Cardiac septum (tissue), 1 donor: ENCODE measurements around the gene MRPL52. TPM values are rescaled to one million over a fixed set of nuclear protein-coding genes. Genes with fewer than 3 reads are reported as not detected.
A peak's percentile ranks its signal among the peaks of the same experiment; 100 is the strongest.

ENCODE experiments used
- DNase-seq: peaks from one replicate; pipeline ENCODE4 v3.0.0-alpha.2; 2020; ENCODE audit warnings: low spot score
- intact Hi-C: fragments of 100-400 bp; cut with DNase I; formaldehyde crosslinking; loops from one replicate; pipeline ENCODE4 v1.14.0; 2022
- total RNA-seq: library from RNA; stranded (reverse); fragmentation: NEBNext Ultra II Directional; extraction: Animal tissue kit (Norgen Biotek cat#: 25700); gene quantifications from one replicate; pipeline ENCODE4 v1.2.1, GENCODE V29; 2021
- donor health status: DM: no; HTN: no; CAD: no.

The MRPL52 gene
- total RNA-seq, 1 donor from 2014 or later: 96.7 TPM

DNA sequence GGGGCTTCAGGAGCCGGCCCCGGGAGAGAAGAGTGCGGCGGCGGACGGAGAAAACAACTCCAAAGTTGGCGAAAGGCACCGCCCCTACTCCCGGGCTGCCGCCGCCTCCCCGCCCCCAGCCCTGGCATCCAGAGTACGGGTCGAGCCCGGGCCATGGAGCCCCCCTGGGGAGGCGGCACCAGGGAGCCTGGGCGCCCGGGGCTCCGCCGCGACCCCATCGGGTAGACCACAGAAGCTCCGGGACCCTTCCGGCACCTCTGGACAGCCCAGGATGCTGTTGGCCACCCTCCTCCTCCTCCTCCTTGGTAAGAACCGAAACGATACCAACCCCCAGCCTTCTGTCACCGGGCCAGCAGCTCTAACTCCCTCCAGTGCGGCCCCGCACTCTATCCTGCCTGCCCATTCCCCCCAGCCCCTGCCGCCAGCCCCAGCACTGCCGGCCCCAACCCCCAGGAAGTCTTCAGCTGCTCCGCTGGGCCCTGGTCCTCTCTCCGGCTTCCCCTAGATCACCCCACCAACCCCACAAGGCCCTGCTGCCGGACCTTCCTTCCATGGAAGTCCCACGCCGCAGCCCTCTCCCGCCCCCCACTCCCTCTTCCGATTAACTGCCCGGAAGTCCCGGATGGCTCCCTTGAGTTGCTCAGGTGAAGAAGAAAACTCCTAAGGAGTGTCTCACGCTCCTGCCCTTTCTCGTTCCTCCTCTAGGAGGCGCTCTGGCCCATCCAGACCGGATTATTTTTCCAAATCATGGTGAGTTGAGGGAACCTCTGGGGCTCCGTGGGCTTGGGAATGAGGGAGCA, 42.5 kb downstream of the MRPL52 start:
- intact Hi-C loops: loop anchor here (5.0 kb wide), 1 partner anchor 45 kb away; the partner anchor contains the start of gene RBM23
- DNase-seq: peak; percentile 92

- no peak for DNase-seq
- intact Hi-C loops: loop anchor here (5.0 kb wide), 1 partner anchor 44 kb away; the partner anchor contains the start of gene RBM23
Measured at GRCh38 chr14:22872833-22873520, 43.3 kb downstream of the MRPL52 start.

DNA sequence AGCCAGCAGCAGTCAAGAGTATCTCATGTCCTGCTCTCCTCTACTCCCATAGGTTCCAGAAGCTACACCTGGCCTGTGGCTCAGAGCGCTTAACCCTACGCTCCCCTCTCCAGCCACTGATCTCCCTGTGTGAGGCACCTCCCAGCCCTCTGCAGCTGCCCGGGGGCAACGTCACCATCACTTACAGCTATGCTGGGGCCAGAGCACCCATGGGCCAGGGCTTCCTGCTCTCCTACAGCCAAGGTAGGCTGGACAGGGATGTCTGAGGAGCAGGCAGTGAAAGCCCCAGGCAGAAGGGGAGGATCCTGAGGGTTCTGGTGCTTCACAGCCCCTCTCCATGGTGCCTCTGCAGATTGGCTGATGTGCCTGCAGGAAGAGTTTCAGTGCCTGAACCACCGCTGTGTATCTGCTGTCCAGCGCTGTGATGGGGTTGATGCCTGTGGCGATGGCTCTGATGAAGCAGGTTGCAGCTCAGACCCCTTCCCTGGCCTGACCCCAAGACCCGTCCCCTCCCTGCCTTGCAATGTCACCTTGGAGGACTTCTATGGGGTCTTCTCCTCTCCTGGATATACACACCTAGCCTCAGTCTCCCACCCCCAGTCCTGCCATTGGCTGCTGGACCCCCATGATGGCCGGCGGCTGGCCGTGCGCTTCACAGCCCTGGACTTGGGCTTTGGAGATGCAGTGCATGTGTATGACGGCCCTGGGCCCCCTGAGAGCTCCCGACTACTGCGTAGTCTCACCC, 45.5 kb downstream of the MRPL52 start:
- intact Hi-C loops: no loop called here
- DNase-seq: no peak

DNA sequence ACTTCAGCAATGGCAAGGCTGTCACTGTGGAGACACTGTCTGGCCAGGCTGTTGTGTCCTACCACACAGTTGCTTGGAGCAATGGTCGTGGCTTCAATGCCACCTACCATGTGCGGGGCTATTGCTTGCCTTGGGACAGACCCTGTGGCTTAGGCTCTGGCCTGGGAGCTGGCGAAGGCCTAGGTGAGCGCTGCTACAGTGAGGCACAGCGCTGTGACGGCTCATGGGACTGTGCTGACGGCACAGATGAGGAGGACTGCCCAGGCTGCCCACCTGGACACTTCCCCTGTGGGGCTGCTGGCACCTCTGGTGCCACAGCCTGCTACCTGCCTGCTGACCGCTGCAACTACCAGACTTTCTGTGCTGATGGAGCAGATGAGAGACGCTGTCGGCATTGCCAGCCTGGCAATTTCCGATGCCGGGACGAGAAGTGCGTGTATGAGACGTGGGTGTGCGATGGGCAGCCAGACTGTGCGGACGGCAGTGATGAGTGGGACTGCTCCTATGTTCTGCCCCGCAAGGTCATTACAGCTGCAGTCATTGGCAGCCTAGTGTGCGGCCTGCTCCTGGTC, 46.1 kb downstream of the MRPL52 start:
- intact Hi-C loops: no loop called here
- no peak for DNase-seq

DNA sequence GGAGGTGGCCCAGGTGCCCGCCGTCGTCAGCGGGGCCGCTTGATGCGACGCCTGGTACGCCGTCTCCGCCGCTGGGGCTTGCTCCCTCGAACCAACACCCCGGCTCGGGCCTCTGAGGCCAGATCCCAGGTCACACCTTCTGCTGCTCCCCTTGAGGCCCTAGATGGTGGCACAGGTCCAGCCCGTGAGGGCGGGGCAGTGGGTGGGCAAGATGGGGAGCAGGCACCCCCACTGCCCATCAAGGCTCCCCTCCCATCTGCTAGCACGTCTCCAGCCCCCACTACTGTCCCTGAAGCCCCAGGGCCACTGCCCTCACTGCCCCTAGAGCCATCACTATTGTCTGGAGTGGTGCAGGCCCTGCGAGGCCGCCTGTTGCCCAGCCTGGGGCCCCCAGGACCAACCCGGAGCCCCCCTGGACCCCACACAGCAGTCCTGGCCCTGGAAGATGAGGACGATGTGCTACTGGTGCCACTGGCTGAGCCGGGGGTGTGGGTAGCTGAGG, 47.4 kb downstream of the MRPL52 start:
- intact Hi-C loops: no loop called here
- DNase-seq: no peak

- no peak for DNase-seq
- intact Hi-C loops: no loop called here
Measured at GRCh38 chr14:22878271-22879246, 48.9 kb downstream of the MRPL52 start.

DNA sequence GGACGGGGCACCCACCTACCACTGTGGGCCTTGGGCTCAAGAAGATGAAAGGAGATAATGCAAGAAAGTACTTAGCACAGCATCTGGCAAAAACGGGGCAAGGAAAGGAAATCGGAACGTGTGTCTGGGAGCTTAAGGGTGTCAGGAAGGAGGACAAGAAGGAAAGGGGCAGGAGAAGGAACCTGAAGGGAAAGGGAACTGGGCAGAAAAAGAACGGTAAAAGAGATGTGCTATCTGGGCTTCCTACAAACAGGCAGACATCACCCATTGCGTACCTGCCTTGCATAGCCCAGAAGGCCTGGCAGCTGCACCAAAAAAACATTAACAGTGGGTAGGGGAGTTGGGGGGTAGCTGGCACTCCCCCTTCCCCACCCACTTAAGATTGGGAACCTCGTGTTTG, 52.4 kb downstream of the MRPL52 start:
- intact Hi-C loops: no loop called here
- no peak for DNase-seq

GRCh38 chr14:22882529-22883172, 53.0 kb downstream of the MRPL52 start:
- DNase-seq: no peak
- intact Hi-C loops: no loop called here

DNA sequence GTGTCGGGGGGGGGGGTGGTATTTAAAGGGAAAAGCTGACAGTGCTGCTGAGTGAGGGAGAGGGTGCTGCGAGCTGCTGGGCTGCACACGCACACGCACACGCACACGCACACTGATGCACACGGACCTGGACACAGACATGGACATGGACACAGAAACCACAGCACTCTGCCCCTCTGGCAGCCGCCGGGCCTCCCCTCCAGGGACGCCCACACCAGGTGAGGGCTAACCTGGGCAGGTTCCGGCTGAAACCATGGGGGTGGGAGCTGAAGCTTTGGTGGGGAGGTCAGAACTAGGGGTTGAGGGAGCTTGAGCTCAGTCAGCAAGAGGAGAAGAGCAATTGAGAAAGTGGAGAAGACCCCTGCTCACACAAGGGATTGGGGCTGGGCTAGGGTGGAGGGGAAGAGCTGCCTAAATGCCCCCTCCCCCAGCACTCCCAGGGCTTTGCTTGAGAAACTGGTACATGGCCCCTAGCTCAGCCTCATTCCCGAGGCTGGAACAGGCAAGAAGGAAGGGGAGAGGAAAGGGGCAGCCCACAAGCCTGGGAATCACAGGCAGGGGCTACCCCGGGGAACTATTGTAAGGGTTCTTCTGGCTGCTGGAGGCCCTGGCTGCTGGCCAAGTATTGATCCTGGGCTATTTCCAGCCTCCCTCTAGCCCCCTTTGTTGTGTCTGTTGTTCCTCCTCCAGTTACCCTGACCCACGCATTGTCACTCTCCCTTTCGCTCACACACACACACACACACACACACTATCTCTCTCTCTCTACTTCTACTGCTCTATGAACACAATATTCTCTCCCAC, 53.7 kb downstream of the MRPL52 start, which contains the start of gene REM2:
REM2 (plus strand) TSS at position 50 of the 804 bp plus-strand sequence; CDS start at position 116, 66 bp downstream.
- DNase-seq: no peak
- intact Hi-C loops: no loop called here

GRCh38 chr14:22884076-22884737, 54.5 kb downstream of the MRPL52 start:
- no peak for DNase-seq
- intact Hi-C loops: no loop called here

Other genes starting within 250 kb of the MRPL52 start
- gene DAD1, start 240.7 kb upstream of the MRPL52 start, total RNA-seq: 134 TPM
- 18.6 TPM for gene ABHD4, start 231.6 kb upstream of the MRPL52 start, total RNA-seq
- gene OR6J1, start 185.5 kb upstream of the MRPL52 start, total RNA-seq: not detected
- 111 TPM for gene OXA1L, start 63.2 kb upstream of the MRPL52 start, total RNA-seq
- gene SLC7A7, start 14.5 kb upstream of the MRPL52 start, total RNA-seq: 2.3 TPM
- gene MMP14, start 6.7 kb downstream of the MRPL52 start, total RNA-seq: 26.1 TPM
- gene LRP10, start 41.9 kb downstream of the MRPL52 start, total RNA-seq: 71.0 TPM
- gene REM2, start 53.3 kb downstream of the MRPL52 start, total RNA-seq: 0.19 TPM
- 48.1 TPM for gene RBM23, start 89.3 kb downstream of the MRPL52 start, total RNA-seq
- gene PRMT5, start 99.5 kb downstream of the MRPL52 start, total RNA-seq: 40.2 TPM
- 16.5 TPM for gene HAUS4, start 127.2 kb downstream of the MRPL52 start, total RNA-seq
- gene AJUBA, start 152.7 kb downstream of the MRPL52 start, total RNA-seq: 14.0 TPM
- 3.7 TPM for gene C14orf93, start 180.3 kb downstream of the MRPL52 start, total RNA-seq
- gene PSMB5, start 205.0 kb downstream of the MRPL52 start, total RNA-seq: 120 TPM
- gene PSMB11, start 212.3 kb downstream of the MRPL52 start, total RNA-seq: not detected
- 2.6 TPM for gene CDH24, start 227.6 kb downstream of the MRPL52 start, total RNA-seq